HEK293 (cell line): ENCODE measurements around the gene PERM1.

ENCODE experiments used
- ATF2 ChIP-seq: fragments of 450-650 bp; formaldehyde crosslinking; IDR thresholded peaks from 2 replicates; pipeline ENCODE4 v1.5.1; 2016; ENCODE audit warnings: missing biosample characterization, missing genetic modification characterization, low read depth
- BCL11B ChIP-seq: fragments of 450-650 bp; formaldehyde crosslinking; IDR thresholded peaks from 2 replicates; pipeline ENCODE4 v1.5.1; 2016; ENCODE audit warnings: low read depth, missing biosample characterization, missing genetic modification characterization
- BCL6B ChIP-seq: fragments of 450-650 bp; formaldehyde crosslinking; IDR thresholded peaks from 2 replicates; pipeline ENCODE4 v1.5.1; 2017; ENCODE audit warnings: missing biosample characterization, missing genetic modification characterization
- HIC1 ChIP-seq: fragments of 450-650 bp; formaldehyde crosslinking; IDR thresholded peaks from 2 replicates; pipeline ENCODE4 v1.5.1; 2016; ENCODE audit warnings: missing biosample characterization, missing genetic modification characterization
- HOXD13 ChIP-seq: sonication (generic); formaldehyde crosslinking; IDR thresholded peaks from 2 replicates; pipeline ENCODE4 v1.8.0; 2022; ENCODE audit warnings: missing genetic modification reagents, borderline replicate concordance
- MEIS1 ChIP-seq: sonication (generic); formaldehyde crosslinking; IDR thresholded peaks from 2 replicates; pipeline ENCODE4 v1.8.1; 2022; ENCODE audit warnings: missing genetic modification reagents, mild to moderate bottlenecking, borderline replicate concordance
- PRDM6 ChIP-seq: fragments of 450-650 bp; formaldehyde crosslinking; IDR thresholded peaks from 2 replicates; pipeline ENCODE4 v1.5.1; 2017; ENCODE audit warnings: missing biosample characterization, missing genetic modification characterization
- WT1 ChIP-seq: fragments of 450-650 bp; formaldehyde crosslinking; IDR thresholded peaks from 2 replicates; pipeline ENCODE4 v1.5.1; 2016; ENCODE audit warnings: missing biosample characterization, missing genetic modification characterization
- ZBTB10 ChIP-seq: fragments of 450-650 bp; formaldehyde crosslinking; IDR thresholded peaks from 2 replicates; pipeline ENCODE4 v1.5.1; 2016; ENCODE audit warnings: missing biosample characterization, missing genetic modification characterization
- ZBTB17 ChIP-seq: fragments of 450-650 bp; formaldehyde crosslinking; IDR thresholded peaks from 2 replicates; pipeline ENCODE4 v1.5.1; 2016; ENCODE audit warnings: missing biosample characterization, missing genetic modification characterization
- ZEB2 ChIP-seq: fragments of 450-650 bp; formaldehyde crosslinking; IDR thresholded peaks from 2 replicates; pipeline ENCODE4 v1.5.1; 2016; ENCODE audit warnings: missing biosample characterization, missing genetic modification characterization
- ZNF10 ChIP-seq: fragments of 450-650 bp; formaldehyde crosslinking; IDR thresholded peaks from 2 replicates; pipeline ENCODE4 v1.5.1; 2017; ENCODE audit warnings: missing biosample characterization, missing genetic modification characterization
- ZNF112 ChIP-seq: fragments of 450-650 bp; formaldehyde crosslinking; IDR thresholded peaks from 2 replicates; pipeline ENCODE4 v1.5.0; 2017; ENCODE audit warnings: missing biosample characterization, missing genetic modification characterization
- ZNF2 ChIP-seq: fragments of 450-650 bp; formaldehyde crosslinking; IDR thresholded peaks from 2 replicates; pipeline ENCODE4 v1.5.1; 2016; ENCODE audit warnings: missing biosample characterization, missing genetic modification characterization
- ZNF214 ChIP-seq: fragments of 450-650 bp; formaldehyde crosslinking; IDR thresholded peaks from 2 replicates; pipeline ENCODE4 v1.5.1; 2017; ENCODE audit warnings: missing biosample characterization, mild to moderate bottlenecking, missing genetic modification characterization, borderline replicate concordance
- ZNF239 ChIP-seq: fragments of 450-650 bp; formaldehyde crosslinking; IDR thresholded peaks from 2 replicates; pipeline ENCODE4 v1.5.1; 2016; ENCODE audit warnings: missing biosample characterization, missing genetic modification characterization
- ZNF248 ChIP-seq: fragments of 450-650 bp; formaldehyde crosslinking; IDR thresholded peaks from 2 replicates; pipeline ENCODE4 v1.5.1; 2017; ENCODE audit warnings: missing biosample characterization, missing genetic modification characterization
- ZNF324 ChIP-seq: fragments of 450-650 bp; formaldehyde crosslinking; IDR thresholded peaks from 2 replicates; pipeline ENCODE4 v1.5.1; 2016; ENCODE audit warnings: missing biosample characterization, missing genetic modification characterization
- ZNF518A ChIP-seq: fragments of 450-650 bp; formaldehyde crosslinking; conservative IDR thresholded peaks from 2 replicates; pipeline ENCODE4 v1.5.1; 2016; ENCODE audit warnings: low read depth, missing biosample characterization, missing genetic modification characterization
- ZNF571 ChIP-seq: fragments of 450-650 bp; formaldehyde crosslinking; IDR thresholded peaks from 2 replicates; pipeline ENCODE4 v1.5.0; 2017; ENCODE audit warnings: missing biosample characterization, missing genetic modification characterization
- ZNF610 ChIP-seq: fragments of 450-650 bp; formaldehyde crosslinking; IDR thresholded peaks from 2 replicates; pipeline ENCODE4 v1.5.1; 2016; ENCODE audit warnings: missing biosample characterization, missing genetic modification characterization, borderline replicate concordance
- ZNF623 ChIP-seq: fragments of 450-650 bp; formaldehyde crosslinking; IDR thresholded peaks from 2 replicates; pipeline ENCODE4 v1.5.1; 2016; ENCODE audit warnings: missing biosample characterization, missing genetic modification characterization
- ZNF626 ChIP-seq: fragments of 450-650 bp; sonication (Bioruptor Pico); formaldehyde crosslinking; IDR thresholded peaks from 2 replicates; pipeline ENCODE4 v1.5.1; 2018; ENCODE audit warnings: missing biosample characterization, missing genetic modification characterization, inconsistent platforms
- ZNF747 ChIP-seq: fragments of 450-650 bp; formaldehyde crosslinking; IDR thresholded peaks from 2 replicates; pipeline ENCODE4 v1.5.1; 2016; ENCODE audit warnings: missing biosample characterization, missing genetic modification characterization
- ZNF792 ChIP-seq: fragments of 450-650 bp; formaldehyde crosslinking; IDR thresholded peaks from 2 replicates; pipeline ENCODE4 v1.5.1; 2016; ENCODE audit warnings: missing biosample characterization, missing genetic modification characterization

The PERM1 gene

GRCh38 chr1:938711-939489 is 43.0 kb downstream of the PERM1 start (continued):
- TF ChIP-seq BCL6B (tag by site-specific recombination): no peak
- TF ChIP-seq WT1 (tag by site-specific recombination): no peak
- no peak for TF ChIP-seq ZNF2 (tag by site-specific recombination)
- TF ChIP-seq ZNF112: no peak
- TF ChIP-seq HOXD13: no peak
- TF ChIP-seq ZNF571 (tag by site-specific recombination): no peak
- TF ChIP-seq ZNF623 (tag by site-specific recombination): no peak
- no peak for TF ChIP-seq ATF2 (tag by site-specific recombination)
- TF ChIP-seq ZNF626: no peak
- TF ChIP-seq ZNF324 (tag by site-specific recombination): no peak
- no peak for TF ChIP-seq ZNF214 (tag by site-specific recombination)
- no peak for TF ChIP-seq ZNF518A (tag by site-specific recombination)
- TF ChIP-seq ZNF792: no peak
- TF ChIP-seq HIC1: 0 out of 2 replicates have a peak, but pooled peaks have one; percentile 6
- no peak for TF ChIP-seq ZBTB17 (tag by site-specific recombination)
- TF ChIP-seq PRDM6 (tag by site-specific recombination): no peak
- 0 out of 2 replicates have a peak, but pooled peaks have one; percentile 10 for TF ChIP-seq ZBTB10 (tag by site-specific recombination)
- TF ChIP-seq ZEB2 (tag by site-specific recombination): peak; percentile 38; the same call in 1 of the 2 replicates
- TF ChIP-seq BCL11B (tag by site-specific recombination): no peak
- no peak for TF ChIP-seq ZNF248 (tag by site-specific recombination)
- no peak for TF ChIP-seq MEIS1
- TF ChIP-seq ZNF10 (tag by site-specific recombination): no peak
- no peak for TF ChIP-seq ZNF239 (tag by site-specific recombination)
- TF ChIP-seq ZNF747: no peak
- no peak for TF ChIP-seq ZNF610
